ENCODE measurements around the gene INAVA.

- TF ChIP-seq, protein P1, sequence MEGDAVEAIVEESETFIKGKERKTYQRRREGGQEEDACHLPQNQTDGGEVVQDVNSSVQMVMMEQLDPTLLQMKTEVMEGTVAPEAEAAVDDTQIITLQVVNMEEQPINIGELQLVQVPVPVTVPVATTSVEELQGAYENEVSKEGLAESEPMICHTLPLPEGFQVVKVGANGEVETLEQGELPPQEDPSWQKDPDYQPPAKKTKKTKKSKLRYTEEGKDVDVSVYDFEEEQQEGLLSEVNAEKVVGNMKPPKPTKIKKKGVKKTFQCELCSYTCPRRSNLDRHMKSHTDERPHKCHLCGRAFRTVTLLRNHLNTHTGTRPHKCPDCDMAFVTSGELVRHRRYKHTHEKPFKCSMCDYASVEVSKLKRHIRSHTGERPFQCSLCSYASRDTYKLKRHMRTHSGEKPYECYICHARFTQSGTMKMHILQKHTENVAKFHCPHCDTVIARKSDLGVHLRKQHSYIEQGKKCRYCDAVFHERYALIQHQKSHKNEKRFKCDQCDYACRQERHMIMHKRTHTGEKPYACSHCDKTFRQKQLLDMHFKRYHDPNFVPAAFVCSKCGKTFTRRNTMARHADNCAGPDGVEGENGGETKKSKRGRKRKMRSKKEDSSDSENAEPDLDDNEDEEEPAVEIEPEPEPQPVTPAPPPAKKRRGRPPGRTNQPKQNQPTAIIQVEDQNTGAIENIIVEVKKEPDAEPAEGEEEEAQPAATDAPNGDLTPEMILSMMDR (IDR thresholded peaks at IDR 0.05; ENCODE audit: low read length) = no peak
- TF ChIP-seq EZH2phosphoT487 (IDR thresholded peaks at IDR 0.05; ENCODE audit: low read length) = no peak
- TF ChIP-seq EZH2 (optimal IDR thresholded peaks at IDR 0.05; ENCODE audit: low read depth, low read length) = no peak
These were observed 19.3 kb upstream of the INAVA start for GRCh38 chr1:200875416-200875815.

All from MM.1S (cell line).